A549 (cell line): Measurements from ENCODE around the gene ALPK3.

Experiments
- CHD2 ChIP-seq: fragments of 150-350 bp; IDR thresholded peaks from 2 replicates; pipeline ENCODE4 v1.6.1; 2014; ENCODE audit warnings: low read length; ENCODE audit not compliant: partially characterized antibody
- CTCF ChIP-seq: fragments of >200 bp; sonication (Bioruptor Twin); formaldehyde crosslinking; IDR thresholded peaks from 3 replicates; pipeline ENCODE4 v1.5.1; 2016
- EP300 ChIP-seq, 2 experiments: fragments of >200 bp; sonication (Bioruptor Twin); formaldehyde crosslinking; IDR thresholded peaks; 2 replicates in 1 of 2; 3 replicates in 1 of 2; pipeline ENCODE4 v1.6.1; 2016 to 2017
- JUN ChIP-seq, 2 experiments: fragments of >200 bp; sonication (Bioruptor Twin); formaldehyde crosslinking; IDR thresholded peaks; 2 replicates in 1 of 2; 3 replicates in 1 of 2; pipeline ENCODE4 v1.6.1; 2016 to 2017
- MAZ ChIP-seq: fragments of 150-350 bp; IDR thresholded peaks from 2 replicates; pipeline ENCODE4 v1.6.1; 2014; ENCODE audit warnings: antibody characterized with exemption, low read depth, low read length, borderline replicate concordance
- NPAS2 ChIP-seq: fragments of 250-450 bp; sonication (Bioruptor Pico); IDR thresholded peaks from 2 replicates; pipeline ENCODE4 v1.8.0; 2022; ENCODE audit warnings: mild to moderate bottlenecking, moderate library complexity, borderline replicate concordance
- PBX3 ChIP-seq: IDR thresholded peaks from 2 replicates; pipeline ENCODE4 v1.6.1; 2012
- PHF8 ChIP-seq: fragments of 200-600 bp; sonication (generic); IDR thresholded peaks from 2 replicates; pipeline ENCODE4 v1.6.1; 2016; ENCODE audit warnings: low read depth, mild to moderate bottlenecking, antibody characterized with exemption, moderate library complexity, borderline replicate concordance
- POLR2A ChIP-seq: IDR thresholded peaks from 2 replicates; pipeline ENCODE4 v1.6.1; 2012; ENCODE audit warnings: mild to moderate bottlenecking, low read length
- RAD21 ChIP-seq, 2 experiments: fragments of >200 bp in 1 of 2; sonication (Bioruptor Twin) in 1 of 2; formaldehyde crosslinking in 1 of 2; IDR thresholded peaks in 1 of 2; conservative IDR thresholded peaks in 1 of 2; 2 replicates in 1 of 2; 3 replicates in 1 of 2; pipeline ENCODE4 v1.6.1; 2012 to 2018; ENCODE audit warnings: inconsistent platforms in 1 of 2
- REST ChIP-seq: fragments of 200-600 bp; sonication (generic); IDR thresholded peaks from 2 replicates; pipeline ENCODE4 v1.6.1; 2016; ENCODE audit warnings: antibody characterized with exemption, mild to moderate bottlenecking, moderate library complexity
- RFX5 ChIP-seq: fragments of 450-650 bp; IDR thresholded peaks from 2 replicates; pipeline ENCODE4 v1.7.1; 2014; ENCODE audit warnings: antibody characterized with exemption, mild to moderate bottlenecking, moderate library complexity
- ZSCAN20 ChIP-seq: fragments of 250-450 bp; sonication (Bioruptor Pico); IDR thresholded peaks from 2 replicates; pipeline ENCODE4 v1.8.0; 2022; ENCODE audit warnings: mild to moderate bottlenecking, moderate library complexity

- TF ChIP-seq CTCF, result no peak
- TF ChIP-seq POLR2A, result no peak
- TF ChIP-seq REST, result no peak
- TF ChIP-seq PHF8, result no peak
- no peak for TF ChIP-seq EP300 (IDR thresholded peaks at IDR 0.05)
- no peak for TF ChIP-seq CHD2
- TF ChIP-seq MAZ, result no peak
- TF ChIP-seq ZSCAN20, result no peak
- TF ChIP-seq JUN (IDR thresholded peaks at IDR 0.05), result no peak
- no peak for TF ChIP-seq NPAS2 (CRISPR knock-in tag)
- no peak for TF ChIP-seq RFX5
- no peak for TF ChIP-seq PBX3
- no peak for TF ChIP-seq RAD21 (conservative IDR thresholded peaks at IDR 0.05 in 1 of 2, IDR thresholded peaks at IDR 0.05 in 1 of 2)
These were observed 51.1 kb downstream of the ALPK3 start for GRCh38 chr15:84868037-84868880.
